HEK293 (cell line): ENCODE results near the gene CPLX3.

Source experiments
- EGR2 ChIP-seq: fragments of 450-650 bp; formaldehyde crosslinking; IDR thresholded peaks from 2 replicates; pipeline ENCODE4 v1.5.1; 2016; ENCODE audit warnings: low read depth, missing biosample characterization, missing genetic modification characterization
- HOXA7 ChIP-seq: sonication (generic); formaldehyde crosslinking; IDR thresholded peaks from 2 replicates; pipeline ENCODE4 v1.8.1; 2022; ENCODE audit warnings: missing genetic modification reagents, borderline replicate concordance
- KLF8 ChIP-seq: fragments of 450-650 bp; formaldehyde crosslinking; IDR thresholded peaks from 2 replicates; pipeline ENCODE4 v1.5.1; 2016; ENCODE audit warnings: missing biosample characterization, missing genetic modification characterization
- SP7 ChIP-seq: fragments of 450-650 bp; formaldehyde crosslinking; IDR thresholded peaks from 2 replicates; pipeline ENCODE4 v1.5.1; 2016; ENCODE audit warnings: missing biosample characterization, missing genetic modification characterization
- ZBTB8A ChIP-seq: fragments of 450-650 bp; formaldehyde crosslinking; IDR thresholded peaks from 2 replicates; pipeline ENCODE4 v1.5.1; 2016; ENCODE audit warnings: missing biosample characterization, missing genetic modification characterization
- ZNF133 ChIP-seq: fragments of 450-650 bp; formaldehyde crosslinking; IDR thresholded peaks from 2 replicates; pipeline ENCODE4 v1.5.1; 2016; ENCODE audit warnings: missing biosample characterization, missing genetic modification characterization
- ZNF155 ChIP-seq: fragments of 450-650 bp; formaldehyde crosslinking; IDR thresholded peaks from 2 replicates; pipeline ENCODE4 v1.5.1; 2016; ENCODE audit warnings: missing biosample characterization, missing genetic modification characterization
- ZNF202 ChIP-seq: fragments of 450-650 bp; formaldehyde crosslinking; IDR thresholded peaks from 2 replicates; pipeline ENCODE4 v1.5.1; 2016; ENCODE audit warnings: missing biosample characterization, missing genetic modification characterization, borderline replicate concordance
- ZNF248 ChIP-seq: fragments of 450-650 bp; formaldehyde crosslinking; IDR thresholded peaks from 2 replicates; pipeline ENCODE4 v1.5.1; 2017; ENCODE audit warnings: missing biosample characterization, missing genetic modification characterization
- ZNF274 ChIP-seq, 2 experiments: fragments of 200-500 bp in 1 of 2; fragments of 450-650 bp in 1 of 2; sonication (Bioruptor generic) in 1 of 2; formaldehyde crosslinking in 1 of 2; IDR thresholded peaks; 2 replicates each; pipeline versions ENCODE4 v1.5.1 to v1.6.1; 2014 to 2016; ENCODE audit warnings: borderline replicate concordance in 1 of 2, inconsistent platforms in 1 of 2, low read length in 1 of 2, missing biosample characterization in 1 of 2, missing genetic modification characterization in 1 of 2
- ZNF366 ChIP-seq: fragments of 450-650 bp; formaldehyde crosslinking; conservative IDR thresholded peaks from 2 replicates; pipeline ENCODE4 v1.5.1; 2016; ENCODE audit warnings: missing biosample characterization, missing genetic modification characterization
- ZNF37A ChIP-seq: fragments of 450-650 bp; IDR thresholded peaks from 2 replicates; pipeline ENCODE4 v1.5.1; 2018; ENCODE audit warnings: missing biosample characterization, missing genetic modification characterization
- ZNF423 ChIP-seq: fragments of 450-650 bp; formaldehyde crosslinking; IDR thresholded peaks from 2 replicates; pipeline ENCODE4 v1.5.1; 2016; ENCODE audit warnings: missing biosample characterization, missing genetic modification characterization
- ZNF561 ChIP-seq: fragments of 450-650 bp; IDR thresholded peaks from 2 replicates; pipeline ENCODE4 v1.5.1; 2018; ENCODE audit warnings: missing biosample characterization, missing genetic modification characterization, borderline replicate concordance
- ZNF658 ChIP-seq: fragments of 450-650 bp; formaldehyde crosslinking; IDR thresholded peaks from 2 replicates; pipeline ENCODE4; 2016; ENCODE audit warnings: missing biosample characterization, missing genetic modification characterization
- TF ChIP-seq, protein P1 (sequence below): fragments of 450-650 bp; formaldehyde crosslinking; conservative IDR thresholded peaks from 2 replicates; pipeline ENCODE4 v1.5.1; 2016; ENCODE audit warnings: low read depth, missing biosample characterization, missing genetic modification characterization
- TF ChIP-seq, protein P2 (sequence below): fragments of 450-650 bp; formaldehyde crosslinking; IDR thresholded peaks from 2 replicates; pipeline ENCODE4 v1.5.1; 2017; ENCODE audit warnings: missing biosample characterization, missing genetic modification characterization
- TF ChIP-seq, protein P3 (sequence below): fragments of 450-650 bp; formaldehyde crosslinking; IDR thresholded peaks from 2 replicates; pipeline ENCODE4 v1.5.1; 2016; ENCODE audit warnings: missing biosample characterization, missing genetic modification characterization
- TF ChIP-seq, protein P4 (sequence below): fragments of 450-650 bp; formaldehyde crosslinking; IDR thresholded peaks from 2 replicates; pipeline ENCODE4 v1.5.1; 2016; ENCODE audit warnings: missing biosample characterization, missing genetic modification characterization
- TF ChIP-seq, protein P5 (sequence below): fragments of 450-650 bp; formaldehyde crosslinking; IDR thresholded peaks from 2 replicates; pipeline ENCODE4 v1.5.1; 2016; ENCODE audit warnings: missing biosample characterization, missing genetic modification characterization, borderline replicate concordance

Gene CPLX3

DNA sequence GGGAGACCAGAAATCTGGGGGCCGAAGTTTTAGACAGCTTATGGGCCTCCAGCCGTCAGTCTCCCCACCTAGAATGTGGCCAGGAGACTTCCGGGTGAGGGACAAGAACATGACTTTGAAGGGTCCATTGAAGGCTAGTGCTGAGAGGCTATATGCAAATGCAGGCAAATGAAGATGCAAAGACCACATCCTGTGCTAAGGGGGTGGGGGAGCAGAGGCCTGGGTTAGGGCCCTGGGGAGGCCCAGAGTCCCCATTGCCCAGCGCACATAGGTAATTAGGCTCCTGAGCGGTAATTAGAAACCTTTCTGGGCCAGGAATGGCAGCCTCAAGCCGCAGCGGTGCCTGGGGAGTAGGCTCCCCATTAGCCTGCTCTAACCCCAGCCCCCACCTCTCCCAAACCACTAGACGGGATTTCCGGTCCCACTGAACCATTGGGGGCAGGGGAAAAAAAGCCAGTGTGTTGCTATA is 37.7 kb upstream of the CPLX3 start (continued):
- TF ChIP-seq, protein P1, sequence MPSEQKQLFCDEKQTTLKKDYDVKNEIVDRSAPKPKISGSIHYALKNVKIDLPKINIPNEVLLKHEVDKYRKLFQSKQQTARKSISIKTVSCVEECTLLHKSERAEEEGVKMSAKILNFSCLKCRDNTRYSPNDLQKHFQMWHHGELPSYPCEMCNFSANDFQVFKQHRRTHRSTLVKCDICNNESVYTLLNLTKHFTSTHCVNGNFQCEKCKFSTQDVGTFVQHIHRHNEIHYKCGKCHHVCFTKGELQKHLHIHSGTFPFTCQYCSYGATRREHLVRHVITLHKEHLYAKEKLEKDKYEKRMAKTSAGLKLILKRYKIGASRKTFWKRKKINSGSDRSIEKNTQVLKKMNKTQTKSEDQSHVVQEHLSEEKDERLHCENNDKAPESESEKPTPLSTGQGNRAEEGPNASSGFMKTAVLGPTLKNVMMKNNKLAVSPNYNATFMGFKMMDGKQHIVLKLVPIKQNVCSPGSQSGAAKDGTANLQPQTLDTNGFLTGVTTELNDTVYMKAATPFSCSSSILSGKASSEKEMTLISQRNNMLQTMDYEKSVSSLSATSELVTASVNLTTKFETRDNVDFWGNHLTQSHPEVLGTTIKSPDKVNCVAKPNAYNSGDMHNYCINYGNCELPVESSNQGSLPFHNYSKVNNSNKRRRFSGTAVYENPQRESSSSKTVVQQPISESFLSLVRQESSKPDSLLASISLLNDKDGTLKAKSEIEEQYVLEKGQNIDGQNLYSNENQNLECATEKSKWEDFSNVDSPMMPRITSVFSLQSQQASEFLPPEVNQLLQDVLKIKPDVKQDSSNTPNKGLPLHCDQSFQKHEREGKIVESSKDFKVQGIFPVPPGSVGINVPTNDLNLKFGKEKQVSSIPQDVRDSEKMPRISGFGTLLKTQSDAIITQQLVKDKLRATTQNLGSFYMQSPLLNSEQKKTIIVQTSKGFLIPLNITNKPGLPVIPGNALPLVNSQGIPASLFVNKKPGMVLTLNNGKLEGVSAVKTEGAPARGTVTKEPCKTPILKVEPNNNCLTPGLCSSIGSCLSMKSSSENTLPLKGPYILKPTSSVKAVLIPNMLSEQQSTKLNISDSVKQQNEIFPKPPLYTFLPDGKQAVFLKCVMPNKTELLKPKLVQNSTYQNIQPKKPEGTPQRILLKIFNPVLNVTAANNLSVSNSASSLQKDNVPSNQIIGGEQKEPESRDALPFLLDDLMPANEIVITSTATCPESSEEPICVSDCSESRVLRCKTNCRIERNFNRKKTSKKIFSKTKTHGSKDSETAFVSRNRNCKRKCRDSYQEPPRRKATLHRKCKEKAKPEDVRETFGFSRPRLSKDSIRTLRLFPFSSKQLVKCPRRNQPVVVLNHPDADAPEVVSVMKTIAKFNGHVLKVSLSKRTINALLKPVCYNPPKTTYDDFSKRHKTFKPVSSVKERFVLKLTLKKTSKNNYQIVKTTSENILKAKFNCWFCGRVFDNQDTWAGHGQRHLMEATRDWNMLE = no peak
- TF ChIP-seq, protein P2, sequence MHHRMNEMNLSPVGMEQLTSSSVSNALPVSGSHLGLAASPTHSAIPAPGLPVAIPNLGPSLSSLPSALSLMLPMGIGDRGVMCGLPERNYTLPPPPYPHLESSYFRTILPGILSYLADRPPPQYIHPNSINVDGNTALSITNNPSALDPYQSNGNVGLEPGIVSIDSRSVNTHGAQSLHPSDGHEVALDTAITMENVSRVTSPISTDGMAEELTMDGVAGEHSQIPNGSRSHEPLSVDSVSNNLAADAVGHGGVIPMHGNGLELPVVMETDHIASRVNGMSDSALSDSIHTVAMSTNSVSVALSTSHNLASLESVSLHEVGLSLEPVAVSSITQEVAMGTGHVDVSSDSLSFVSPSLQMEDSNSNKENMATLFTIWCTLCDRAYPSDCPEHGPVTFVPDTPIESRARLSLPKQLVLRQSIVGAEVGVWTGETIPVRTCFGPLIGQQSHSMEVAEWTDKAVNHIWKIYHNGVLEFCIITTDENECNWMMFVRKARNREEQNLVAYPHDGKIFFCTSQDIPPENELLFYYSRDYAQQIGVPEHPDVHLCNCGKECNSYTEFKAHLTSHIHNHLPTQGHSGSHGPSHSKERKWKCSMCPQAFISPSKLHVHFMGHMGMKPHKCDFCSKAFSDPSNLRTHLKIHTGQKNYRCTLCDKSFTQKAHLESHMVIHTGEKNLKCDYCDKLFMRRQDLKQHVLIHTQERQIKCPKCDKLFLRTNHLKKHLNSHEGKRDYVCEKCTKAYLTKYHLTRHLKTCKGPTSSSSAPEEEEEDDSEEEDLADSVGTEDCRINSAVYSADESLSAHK (tag by site-specific recombination) = peak; percentile 82
- TF ChIP-seq ZNF37A (tag by site-specific recombination) = no peak
- no peak for TF ChIP-seq ZNF366
- no peak for TF ChIP-seq EGR2 (tag by site-specific recombination)
- TF ChIP-seq ZNF248 (tag by site-specific recombination) = no peak
- TF ChIP-seq ZNF202 (tag by site-specific recombination) = no peak
- 0 out of 2 replicates have a peak, but pooled peaks have one; percentile 23 for TF ChIP-seq ZBTB8A (tag by site-specific recombination)
- TF ChIP-seq ZNF274 (IDR thresholded peaks at IDR 0.05; ENCODE audit: low read length) = no peak
- no peak for TF ChIP-seq ZNF274 (tag by site-specific recombination; IDR thresholded peaks at IDR 0.05; ENCODE audit: borderline replicate concordance)
- no peak for TF ChIP-seq KLF8 (tag by site-specific recombination)
- TF ChIP-seq ZNF658 (tag by site-specific recombination) = no peak
- TF ChIP-seq, protein P3, sequence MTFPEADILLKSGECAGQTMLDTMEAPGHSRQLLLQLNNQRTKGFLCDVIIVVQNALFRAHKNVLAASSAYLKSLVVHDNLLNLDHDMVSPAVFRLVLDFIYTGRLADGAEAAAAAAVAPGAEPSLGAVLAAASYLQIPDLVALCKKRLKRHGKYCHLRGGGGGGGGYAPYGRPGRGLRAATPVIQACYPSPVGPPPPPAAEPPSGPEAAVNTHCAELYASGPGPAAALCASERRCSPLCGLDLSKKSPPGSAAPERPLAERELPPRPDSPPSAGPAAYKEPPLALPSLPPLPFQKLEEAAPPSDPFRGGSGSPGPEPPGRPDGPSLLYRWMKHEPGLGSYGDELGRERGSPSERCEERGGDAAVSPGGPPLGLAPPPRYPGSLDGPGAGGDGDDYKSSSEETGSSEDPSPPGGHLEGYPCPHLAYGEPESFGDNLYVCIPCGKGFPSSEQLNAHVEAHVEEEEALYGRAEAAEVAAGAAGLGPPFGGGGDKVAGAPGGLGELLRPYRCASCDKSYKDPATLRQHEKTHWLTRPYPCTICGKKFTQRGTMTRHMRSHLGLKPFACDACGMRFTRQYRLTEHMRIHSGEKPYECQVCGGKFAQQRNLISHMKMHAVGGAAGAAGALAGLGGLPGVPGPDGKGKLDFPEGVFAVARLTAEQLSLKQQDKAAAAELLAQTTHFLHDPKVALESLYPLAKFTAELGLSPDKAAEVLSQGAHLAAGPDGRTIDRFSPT (tag by site-specific recombination) = no peak
- TF ChIP-seq SP7 (tag by site-specific recombination) = peak; percentile 32; the same call in 1 of the 2 replicates
- no peak for TF ChIP-seq ZNF561 (tag by site-specific recombination)
- TF ChIP-seq, protein P4, sequence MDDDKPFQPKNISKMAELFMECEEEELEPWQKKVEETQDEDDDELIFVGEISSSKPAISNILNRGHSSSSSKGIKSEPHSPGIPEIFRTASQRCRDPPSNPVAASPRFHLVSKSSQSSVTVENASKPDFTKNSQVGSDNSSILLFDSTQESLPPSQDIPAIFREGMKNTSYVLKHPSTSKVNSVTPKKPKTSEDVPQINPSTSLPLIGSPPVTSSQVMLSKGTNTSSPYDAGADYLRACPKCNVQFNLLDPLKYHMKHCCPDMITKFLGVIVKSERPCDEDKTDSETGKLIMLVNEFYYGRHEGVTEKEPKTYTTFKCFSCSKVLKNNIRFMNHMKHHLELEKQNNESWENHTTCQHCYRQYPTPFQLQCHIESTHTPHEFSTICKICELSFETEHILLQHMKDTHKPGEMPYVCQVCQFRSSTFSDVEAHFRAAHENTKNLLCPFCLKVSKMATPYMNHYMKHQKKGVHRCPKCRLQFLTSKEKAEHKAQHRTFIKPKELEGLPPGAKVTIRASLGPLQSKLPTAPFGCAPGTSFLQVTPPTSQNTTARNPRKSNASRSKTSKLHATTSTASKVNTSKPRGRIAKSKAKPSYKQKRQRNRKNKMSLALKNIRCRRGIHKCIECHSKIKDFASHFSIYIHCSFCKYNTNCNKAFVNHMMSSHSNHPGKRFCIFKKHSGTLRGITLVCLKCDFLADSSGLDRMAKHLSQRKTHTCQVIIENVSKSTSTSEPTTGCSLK = no peak
- TF ChIP-seq HOXA7 (CRISPR knock-in tag) = no peak
- TF ChIP-seq, protein P5, sequence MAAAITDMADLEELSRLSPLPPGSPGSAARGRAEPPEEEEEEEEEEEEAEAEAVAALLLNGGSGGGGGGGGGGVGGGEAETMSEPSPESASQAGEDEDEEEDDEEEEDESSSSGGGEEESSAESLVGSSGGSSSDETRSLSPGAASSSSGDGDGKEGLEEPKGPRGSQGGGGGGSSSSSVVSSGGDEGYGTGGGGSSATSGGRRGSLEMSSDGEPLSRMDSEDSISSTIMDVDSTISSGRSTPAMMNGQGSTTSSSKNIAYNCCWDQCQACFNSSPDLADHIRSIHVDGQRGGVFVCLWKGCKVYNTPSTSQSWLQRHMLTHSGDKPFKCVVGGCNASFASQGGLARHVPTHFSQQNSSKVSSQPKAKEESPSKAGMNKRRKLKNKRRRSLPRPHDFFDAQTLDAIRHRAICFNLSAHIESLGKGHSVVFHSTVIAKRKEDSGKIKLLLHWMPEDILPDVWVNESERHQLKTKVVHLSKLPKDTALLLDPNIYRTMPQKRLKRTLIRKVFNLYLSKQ (tag by site-specific recombination) = no peak
- no peak for TF ChIP-seq ZNF423 (tag by site-specific recombination)
- no peak for TF ChIP-seq ZNF133 (tag by site-specific recombination)
- TF ChIP-seq ZNF155 (tag by site-specific recombination) = no peak
